GM21381 (cell line): ENCODE data around the gene RAD54L.

ENCODE experiments used
- ATAC-seq: cut with Tn5 transposase; IDR thresholded peaks from one replicate; pipeline ENCODE4 v1.9.1; 2021; ENCODE audit warnings: mild to moderate bottlenecking, moderate library complexity; ENCODE audit not compliant: unreplicated experiment

The RAD54L gene

GRCh38 chr1:46284597-46285564 lies 37.3 kb downstream of the RAD54L start:
- ATAC-seq: no peak

- ATAC-seq: no peak
These were observed 38.3 kb downstream of the RAD54L start for GRCh38 chr1:46285730-46286477.

GRCh38 chr1:46288485-46289133 lies 41.0 kb downstream of the RAD54L start:
- ATAC-seq: no peak

DNA sequence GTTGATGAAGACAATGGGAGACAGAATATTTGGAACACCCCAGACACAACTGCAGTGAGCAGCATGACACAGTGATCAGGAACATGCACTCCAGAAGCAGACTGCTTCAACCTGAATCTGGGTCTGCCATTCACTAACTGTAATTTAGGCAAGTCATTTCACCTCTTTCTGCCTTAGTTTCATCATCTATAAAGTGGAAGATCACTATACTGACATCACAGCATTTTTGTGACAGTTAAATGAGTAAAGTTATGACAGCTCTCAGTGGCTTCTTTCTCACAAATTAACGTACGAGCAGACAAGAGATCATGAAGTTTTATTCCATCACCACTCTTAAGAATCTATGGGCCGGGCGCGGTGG lies 41.6 kb downstream of the RAD54L start:
- ATAC-seq: no peak

DNA sequence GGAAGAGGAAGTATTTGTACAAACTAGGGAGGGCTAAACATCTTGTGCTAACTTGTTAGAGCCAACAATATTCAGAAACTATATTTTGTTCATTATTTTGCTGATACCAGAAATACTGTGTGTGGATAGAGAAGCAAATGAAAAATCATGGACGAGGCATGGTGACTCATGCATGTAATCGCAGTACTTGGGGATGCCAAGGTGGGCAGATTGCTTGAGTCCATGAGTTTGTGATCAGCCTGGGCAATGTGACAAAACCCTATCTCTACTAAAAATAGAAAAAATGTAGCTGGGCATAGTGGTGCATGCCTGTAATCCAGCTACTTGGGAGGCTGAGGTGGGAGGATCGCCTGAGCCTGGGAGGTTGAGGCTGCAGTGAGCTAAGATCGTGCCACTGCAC lies 42.4 kb downstream of the RAD54L start:
- ATAC-seq: no peak

GRCh38 chr1:46295306-46295705 lies 47.7 kb downstream of the RAD54L start:
- ATAC-seq: no peak

GRCh38 chr1:46298387-46298786 lies 50.8 kb downstream of the RAD54L start:
- ATAC-seq: no peak

GRCh38 chr1:46300673-46301405 lies 53.3 kb downstream of the RAD54L start:
- no peak for ATAC-seq

GRCh38 chr1:46301406-46301807 lies 53.8 kb downstream of the RAD54L start:
- no peak for ATAC-seq

DNA sequence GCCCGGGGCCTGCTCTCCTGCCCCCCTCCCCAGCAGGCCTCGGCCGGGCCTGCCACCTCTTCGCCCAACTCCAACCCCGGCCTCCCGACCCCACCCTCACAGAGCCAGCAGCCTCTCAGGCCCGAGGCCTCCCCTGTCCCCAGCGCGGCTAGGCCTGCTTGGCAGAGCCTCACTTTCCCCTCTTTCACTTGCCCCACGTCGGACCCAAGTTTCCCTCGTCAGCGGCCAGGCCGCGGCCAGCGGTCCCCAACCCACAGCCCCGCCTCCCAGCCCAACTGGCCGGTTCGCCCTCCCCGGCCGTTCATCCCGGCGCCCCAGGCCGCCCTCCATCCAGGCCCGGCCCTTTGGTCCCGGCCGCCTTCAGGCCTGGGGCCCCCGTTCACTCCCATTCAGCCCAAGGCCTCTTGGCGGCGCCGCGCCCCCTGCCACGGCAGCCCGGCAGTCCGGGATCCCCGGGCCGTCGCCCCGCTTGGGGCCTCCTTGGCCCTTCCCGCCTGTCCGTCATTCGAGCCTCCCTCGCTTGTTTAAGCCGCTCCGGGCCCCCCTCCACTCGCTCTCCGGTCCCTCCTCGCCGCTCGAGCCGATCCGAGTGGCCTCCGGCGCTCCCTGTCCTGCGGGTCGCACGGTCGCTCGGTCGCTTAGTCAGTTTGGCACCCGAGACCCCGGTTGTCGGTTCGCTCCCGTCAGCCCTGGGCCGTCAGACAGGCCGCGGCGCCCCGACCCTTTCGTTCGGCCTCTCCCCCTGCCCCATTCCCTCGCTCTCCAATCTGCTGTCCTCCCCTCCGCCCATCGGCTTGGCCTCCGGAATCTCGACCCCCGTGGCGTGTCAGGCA lies 54.5 kb downstream of the RAD54L start:
- ATAC-seq: peak; percentile 25

DNA sequence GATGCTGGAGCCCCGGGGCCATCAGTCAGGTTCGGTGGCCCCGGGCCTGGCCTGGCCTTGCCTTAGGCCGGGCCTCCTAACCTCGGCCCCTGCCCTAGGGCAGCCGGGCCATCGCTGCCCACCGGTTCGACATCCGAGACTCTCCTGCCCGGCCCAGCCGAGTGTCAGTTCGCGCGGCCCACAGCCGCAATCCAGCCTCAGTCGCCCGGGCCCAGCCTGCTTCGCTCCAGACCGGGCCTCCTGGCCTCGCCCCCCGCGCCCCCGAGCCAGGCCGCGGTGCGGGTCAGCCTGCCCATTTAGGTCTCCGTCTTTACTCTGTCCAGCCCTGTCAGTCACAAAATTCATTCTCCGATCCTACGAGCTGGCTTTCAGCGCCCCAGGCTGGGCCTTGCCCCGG lies 55.1 kb downstream of the RAD54L start:
- ATAC-seq: peak; percentile 8

DNA sequence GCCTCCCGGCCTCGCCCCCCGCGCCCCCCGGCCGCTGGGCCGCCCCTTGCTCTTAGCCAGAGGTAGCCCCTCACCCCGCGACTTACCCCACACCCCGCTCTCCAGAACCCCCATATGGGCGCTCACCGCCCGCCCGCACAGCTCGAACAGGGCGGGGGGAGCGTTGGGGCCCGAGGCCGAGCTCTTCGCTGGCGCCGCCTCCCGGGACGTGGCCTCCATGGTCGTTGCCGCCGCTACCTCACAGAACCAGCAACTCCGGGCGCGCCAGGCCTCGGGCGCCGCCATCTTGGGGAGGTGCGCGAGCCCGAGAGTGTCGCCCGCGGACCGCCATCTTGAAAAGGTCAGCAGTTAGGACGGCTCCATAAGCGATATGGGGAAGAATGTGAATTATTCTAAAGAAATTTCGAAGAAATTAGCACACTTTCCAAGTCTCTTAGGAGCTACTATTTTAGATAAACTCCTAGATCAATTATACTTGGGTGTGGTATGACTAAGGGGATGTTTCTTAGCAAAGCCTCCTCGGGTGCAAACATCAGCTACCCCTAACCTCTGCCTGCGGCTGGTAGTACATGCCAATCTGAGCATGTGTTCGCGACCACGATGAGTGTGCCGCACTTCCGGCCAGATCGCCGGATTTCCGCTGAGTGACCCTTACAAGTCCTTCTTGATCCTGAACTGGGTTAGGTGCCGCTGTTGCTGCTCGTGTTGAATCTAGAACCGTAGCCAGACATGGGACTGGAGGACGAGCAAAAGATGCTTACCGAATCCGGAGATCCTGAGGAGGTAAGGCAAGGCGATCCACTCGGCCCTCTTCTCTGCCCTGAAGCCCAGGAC lies 55.7 kb downstream of the RAD54L start, which contains the start of the genes LRRC41 and UQCRH:
Gene LRRC41, minus strand, starts transcription at position 579 of the 834 bp plus-strand sequence. Its CDS starts 294 bp downstream, at position 285.
Gene UQCRH, plus strand, starts transcription at position 661 of the 834 bp plus-strand sequence. Its CDS starts 69 bp downstream, at position 730.
- peak; percentile 81 for ATAC-seq

- ATAC-seq: no peak
These were observed 56.3 kb downstream of the RAD54L start for GRCh38 chr1:46303872-46304326.

- no peak for ATAC-seq
These were observed 58.6 kb downstream of the RAD54L start for GRCh38 chr1:46306159-46306530.

GRCh38 chr1:46309401-46310159 lies 62.0 kb downstream of the RAD54L start:
- ATAC-seq: no peak

DNA sequence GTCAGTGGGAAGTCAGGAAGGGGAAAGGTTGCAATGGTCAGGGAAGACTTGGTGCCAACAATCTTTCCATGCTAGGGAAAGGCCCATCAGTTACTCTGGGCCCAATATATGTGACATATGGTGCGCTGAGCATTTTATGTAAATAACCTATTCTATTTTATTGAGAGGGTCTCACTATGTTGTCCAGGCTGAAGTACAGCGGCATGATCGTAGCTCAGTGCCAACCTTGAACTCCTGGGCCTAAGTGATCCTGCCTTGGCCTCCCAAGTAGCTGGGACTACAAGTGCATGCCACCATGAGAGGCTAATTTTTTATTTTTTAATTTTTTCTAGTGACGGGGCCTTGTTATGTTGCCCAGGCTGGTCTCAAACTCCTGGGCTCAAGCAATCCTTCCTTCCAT lies 62.8 kb downstream of the RAD54L start:
- no peak for ATAC-seq

- no peak for ATAC-seq
These were observed 68.3 kb downstream of the RAD54L start for GRCh38 chr1:46315669-46316403.
